ENCODE data around the gene MDN1. TPM values are rescaled to one million over a fixed set of nuclear protein-coding genes. Genes with fewer than 3 reads are reported as not detected.

MDN1 gene
- total and polyA plus RNA-seq, 8 donors: 15.6 to 27.5 (median 18.1) TPM

- 85 to 90% methylated on average over 2 of the region's 2 CpGs for WGBS, 2 donors
Measured at GRCh38 chr6:89763550-89763949, 56.0 kb downstream of the MDN1 start.

GRCh38 chr6:89758830-89759229 lies 60.8 kb downstream of the MDN1 start:
- H3K27ac ChIP-seq: no peak overlapping the region
- WGBS, 2 donors: 43 to 68% methylated on average over 1 of the region's 1 CpG
- H3K4me1 ChIP-seq: no peaks in the 10 kb centered on the region
- no peak for TF ChIP-seq CTCF (IDR thresholded peaks at IDR 0.05)
- FAIRE-seq (no peak), DNase-seq (no peak), ATAC-seq (peak in 1 of 4 donors; percentile 58)
- H3K4me3 ChIP-seq: no peak overlapping the region
- H3K27me3 ChIP-seq: no peaks in the 10 kb centered on the region
- no peaks in the 10 kb centered on the region for H3K9me3 ChIP-seq
- H3K36me3 ChIP-seq: peaks cover 0 to 45% (median 6%) of the 10 kb centered on the region in 3 donors
- intact Hi-C loops (cut with DNase I): no loop called here

More at GRCh38 chr6:89763550-89763949, 56.0 kb downstream of the MDN1 start:
- FAIRE-seq: no peak
- intact Hi-C loops (cut with DNase I): no loop called here
- DNase-seq: no peak
- no peak overlapping the region for H3K4me3 ChIP-seq
- TF ChIP-seq CTCF (IDR thresholded peaks at IDR 0.05): no peak
- peaks cover 0 to 25% (median 5%) of the 10 kb centered on the region in 3 donors for H3K36me3 ChIP-seq
- no peak overlapping the region for H3K27ac ChIP-seq
- ATAC-seq: no peak
- no peaks in the 10 kb centered on the region for H3K9me3 ChIP-seq
- no peaks in the 10 kb centered on the region for H3K27me3 ChIP-seq
- no peaks in the 10 kb centered on the region for H3K4me1 ChIP-seq

GRCh38 chr6:89750338-89750737 lies 69.3 kb downstream of the MDN1 start:
- H3K36me3 ChIP-seq: peaks cover 0 to 46% (median 0%) of the 10 kb centered on the region in 3 donors
- DNase-seq (no peak), ATAC-seq (no peak), FAIRE-seq (no peak)
- no peaks in the 10 kb centered on the region for H3K27me3 ChIP-seq
- H3K9me3 ChIP-seq: no peaks in the 10 kb centered on the region
- intact Hi-C loops (cut with DNase I): no loop called here
- H3K4me3 ChIP-seq: no peak overlapping the region
- H3K4me1 ChIP-seq: no peaks in the 10 kb centered on the region
- no peak overlapping the region for H3K27ac ChIP-seq
- WGBS, 2 donors: 87 to 91% methylated on average over 5 of the region's 5 CpGs
- no peak for TF ChIP-seq CTCF (IDR thresholded peaks at IDR 0.05)

- ATAC-seq: no peak
- DNase-seq: no peak
- no peak for FAIRE-seq
- 86 to 89% methylated on average over 1 of the region's 1 CpG for WGBS, 2 donors
- H3K9me3 ChIP-seq: no peaks in the 10 kb centered on the region
- no peaks in the 10 kb centered on the region for H3K27me3 ChIP-seq
- H3K36me3 ChIP-seq: peaks cover 0 to 46% (median 0%) of the 10 kb centered on the region in 3 donors
- no peaks in the 10 kb centered on the region for H3K4me1 ChIP-seq
- H3K27ac ChIP-seq: no peak overlapping the region
- intact Hi-C loops (cut with DNase I): no loop called here
- H3K4me3 ChIP-seq: no peak overlapping the region
- TF ChIP-seq CTCF (IDR thresholded peaks at IDR 0.05): no peak
Measured at GRCh38 chr6:89749918-89750317, 69.7 kb downstream of the MDN1 start.

- intact Hi-C loops (cut with DNase I): no loop called here
- no peak overlapping the region for H3K27ac ChIP-seq
- H3K4me1 ChIP-seq: no peaks in the 10 kb centered on the region
- H3K4me3 ChIP-seq: no peak overlapping the region
- no peak for TF ChIP-seq CTCF (IDR thresholded peaks at IDR 0.05)
- 92 to 93% methylated on average over 4 of the region's 4 CpGs for WGBS, 2 donors
- no peaks in the 10 kb centered on the region for H3K9me3 ChIP-seq
- DNase-seq (no peak), FAIRE-seq (no peak), ATAC-seq (no peak)
- no peaks in the 10 kb centered on the region for H3K27me3 ChIP-seq
- H3K36me3 ChIP-seq: peaks cover 0 to 29% (median 3%) of the 10 kb centered on the region in 3 donors
Measured at GRCh38 chr6:89745716-89746115, 73.9 kb downstream of the MDN1 start.
